OCI-LY1 (cell line): Measurements from ENCODE around the gene CTSC.

Source experiments
- H2AFZ ChIP-seq: fragments of 200-600 bp; sonication (generic), shearing (Covaris generic); 2 replicates; pipeline ENCODE4 v1.6.0; 2014; ENCODE audit warnings: antibody characterized with exemption, mild to moderate bottlenecking, low read length
- H3F3A ChIP-seq: fragments of 200-600 bp; sonication (generic), shearing (Covaris generic); 2 replicates; pipeline ENCODE4 v1.6.0; 2014; ENCODE audit warnings: mild to moderate bottlenecking, antibody characterized with exemption, low read length, moderate library complexity; ENCODE audit not compliant: insufficient read depth
- H3K27ac ChIP-seq: fragments of 200-600 bp; sonication (generic); 2 replicates; pipeline ENCODE4 v1.5.1; 2014; ENCODE audit warnings: low read length, mixed run types, mild to moderate bottlenecking, low read depth; ENCODE audit not compliant: poor library complexity, severe bottlenecking
- H3K27me3 ChIP-seq: fragments of 200-600 bp; sonication (generic); 2 replicates; pipeline ENCODE4 v1.6.0; 2014; ENCODE audit warnings: antibody characterized with exemption, mild to moderate bottlenecking, low read length, moderate library complexity; ENCODE audit not compliant: insufficient read depth
- H3K36me3 ChIP-seq: fragments of 200-600 bp; sonication (generic); 2 replicates; pipeline ENCODE4 v1.6.1; 2014; ENCODE audit warnings: mild to moderate bottlenecking, antibody characterized with exemption, low read length, moderate library complexity, mixed read lengths; ENCODE audit not compliant: insufficient read depth
- H3K4me1 ChIP-seq: fragments of 200-600 bp; sonication (generic); 2 replicates; pipeline ENCODE4 v1.5.1; 2014; ENCODE audit warnings: mild to moderate bottlenecking, low read length, moderate library complexity; ENCODE audit not compliant: insufficient read depth, severe bottlenecking
- H3K4me2 ChIP-seq: fragments of 200-600 bp; sonication (generic), shearing (Covaris generic); 2 replicates; pipeline ENCODE4 v1.6.1; 2014; ENCODE audit warnings: low read length
- H3K4me3 ChIP-seq: fragments of 200-600 bp; sonication (generic); 2 replicates; pipeline ENCODE4 v1.5.1; 2014; ENCODE audit warnings: low read length, low read depth, mild to moderate bottlenecking, mixed read lengths; ENCODE audit not compliant: poor library complexity, severe bottlenecking
- H3K79me2 ChIP-seq: fragments of 200-600 bp; shearing (Covaris generic); 2 replicates; pipeline ENCODE4 v1.6.1; 2016; ENCODE audit warnings: mixed run types, low read length, mixed read lengths; ENCODE audit not compliant: insufficient read depth
- H3K9ac ChIP-seq: fragments of 200-600 bp; sonication (generic), shearing (Covaris generic); 2 replicates; pipeline ENCODE4 v1.6.1; 2014; ENCODE audit warnings: mild to moderate bottlenecking, low read length, mixed read lengths
- H3K9me2 ChIP-seq: fragments of 200-600 bp; sonication (generic), shearing (Covaris generic); 2 replicates; pipeline ENCODE4 v1.6.1; 2014; ENCODE audit warnings: low read depth, mild to moderate bottlenecking, low read length, mixed read lengths
- H3K9me3 ChIP-seq: fragments of 200-600 bp; shearing (Covaris generic); 2 replicates; pipeline ENCODE4 v1.6.1; 2014; ENCODE audit warnings: low read length, mixed read lengths
- H4K20me1 ChIP-seq: fragments of 200-600 bp; sonication (generic), shearing (Covaris generic); 2 replicates; pipeline ENCODE4 v1.6.0; 2016; ENCODE audit warnings: mild to moderate bottlenecking, low read length; ENCODE audit not compliant: insufficient read depth
- EZH2 ChIP-seq: fragments of 200-600 bp; sonication (generic), shearing (Covaris generic); IDR thresholded peaks from 2 replicates; pipeline ENCODE4 v1.8.0; 2017; ENCODE audit warnings: borderline replicate concordance, mixed run types, mild to moderate bottlenecking, antibody characterized with exemption, low read length, moderate library complexity, mixed read lengths
- TF ChIP-seq, protein P1 (sequence below): fragments of 200-600 bp; sonication (generic), shearing (Covaris generic); IDR thresholded peaks from 2 replicates; pipeline ENCODE4 v1.5.1; 2017; ENCODE audit warnings: mild to moderate bottlenecking, antibody characterized with exemption, low read length, moderate library complexity, mixed read lengths

CTSC gene

DNA sequence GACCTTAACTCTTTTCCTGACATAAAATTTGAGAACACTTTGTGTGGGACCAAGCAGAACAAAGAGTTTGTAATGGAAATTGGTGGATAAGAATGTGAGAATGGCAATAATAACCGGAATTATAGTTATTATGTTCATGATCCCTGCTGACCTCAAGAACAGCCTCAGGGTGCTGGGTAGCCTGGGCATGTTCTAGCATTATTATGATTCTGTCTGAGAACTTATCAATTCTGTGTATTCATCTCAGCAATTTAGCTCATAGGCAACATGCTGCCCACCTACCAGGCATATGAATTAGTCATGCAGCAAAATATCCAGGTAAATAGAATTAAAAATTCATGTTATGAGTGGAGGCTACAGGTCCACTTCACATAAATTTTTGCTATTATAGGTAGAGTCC is 61.9 kb downstream of the CTSC start:
- Histone ChIP-seq H3F3A (no peaks in the 10 kb centered on the region), H3K9me3 (no peaks in the 10 kb centered on the region), H3K4me2 (no peak overlapping the region), H3K27me3 (no peaks in the 10 kb centered on the region), H3K9ac (no peak overlapping the region), H2AFZ (no peak overlapping the region), H3K79me2 (no peaks in the 10 kb centered on the region), H3K36me3 (no peaks in the 10 kb centered on the region), H3K4me1 (no peaks in the 10 kb centered on the region), H4K20me1 (no peaks in the 10 kb centered on the region), H3K4me3 (no peak overlapping the region), H3K27ac (no peak overlapping the region), H3K9me2 (no peaks in the 10 kb centered on the region)
- no peak for TF ChIP-seq EZH2
- TF ChIP-seq, protein P1, sequence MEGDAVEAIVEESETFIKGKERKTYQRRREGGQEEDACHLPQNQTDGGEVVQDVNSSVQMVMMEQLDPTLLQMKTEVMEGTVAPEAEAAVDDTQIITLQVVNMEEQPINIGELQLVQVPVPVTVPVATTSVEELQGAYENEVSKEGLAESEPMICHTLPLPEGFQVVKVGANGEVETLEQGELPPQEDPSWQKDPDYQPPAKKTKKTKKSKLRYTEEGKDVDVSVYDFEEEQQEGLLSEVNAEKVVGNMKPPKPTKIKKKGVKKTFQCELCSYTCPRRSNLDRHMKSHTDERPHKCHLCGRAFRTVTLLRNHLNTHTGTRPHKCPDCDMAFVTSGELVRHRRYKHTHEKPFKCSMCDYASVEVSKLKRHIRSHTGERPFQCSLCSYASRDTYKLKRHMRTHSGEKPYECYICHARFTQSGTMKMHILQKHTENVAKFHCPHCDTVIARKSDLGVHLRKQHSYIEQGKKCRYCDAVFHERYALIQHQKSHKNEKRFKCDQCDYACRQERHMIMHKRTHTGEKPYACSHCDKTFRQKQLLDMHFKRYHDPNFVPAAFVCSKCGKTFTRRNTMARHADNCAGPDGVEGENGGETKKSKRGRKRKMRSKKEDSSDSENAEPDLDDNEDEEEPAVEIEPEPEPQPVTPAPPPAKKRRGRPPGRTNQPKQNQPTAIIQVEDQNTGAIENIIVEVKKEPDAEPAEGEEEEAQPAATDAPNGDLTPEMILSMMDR: no peak

DNA sequence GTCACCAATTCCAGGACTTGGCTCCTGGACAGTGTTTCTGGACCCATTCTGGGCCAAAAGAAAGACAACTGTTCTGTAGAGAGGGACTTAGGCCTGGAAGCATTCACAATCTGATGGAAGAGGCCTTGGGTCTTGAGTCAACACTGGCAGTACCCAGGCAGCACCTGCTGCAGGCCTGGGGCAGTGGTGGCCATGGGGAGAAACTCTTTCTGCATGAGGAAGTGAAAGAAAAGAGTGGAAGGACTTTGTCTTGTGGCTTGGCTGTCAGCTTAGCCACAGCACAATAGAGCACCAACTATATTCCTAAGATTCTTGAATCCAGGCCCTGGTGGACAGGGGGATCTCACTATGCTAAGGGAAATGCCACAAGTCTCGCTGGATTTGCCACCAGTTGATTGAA is 70.6 kb downstream of the CTSC start:
- Histone ChIP-seq H3K4me3 (no peak overlapping the region), H3K9ac (no peak overlapping the region), H3K36me3 (no peaks in the 10 kb centered on the region), H2AFZ (no peak overlapping the region), H3K4me1 (no peaks in the 10 kb centered on the region), H3K79me2 (no peaks in the 10 kb centered on the region), H3K27me3 (no peaks in the 10 kb centered on the region), H3K9me2 (no peaks in the 10 kb centered on the region), H4K20me1 (no peaks in the 10 kb centered on the region), H3F3A (no peaks in the 10 kb centered on the region), H3K27ac (no peak overlapping the region), H3K4me2 (no peak overlapping the region), H3K9me3 (no peaks in the 10 kb centered on the region)
- TF ChIP-seq EZH2: no peak
- TF ChIP-seq, protein P1: no peak

DNA sequence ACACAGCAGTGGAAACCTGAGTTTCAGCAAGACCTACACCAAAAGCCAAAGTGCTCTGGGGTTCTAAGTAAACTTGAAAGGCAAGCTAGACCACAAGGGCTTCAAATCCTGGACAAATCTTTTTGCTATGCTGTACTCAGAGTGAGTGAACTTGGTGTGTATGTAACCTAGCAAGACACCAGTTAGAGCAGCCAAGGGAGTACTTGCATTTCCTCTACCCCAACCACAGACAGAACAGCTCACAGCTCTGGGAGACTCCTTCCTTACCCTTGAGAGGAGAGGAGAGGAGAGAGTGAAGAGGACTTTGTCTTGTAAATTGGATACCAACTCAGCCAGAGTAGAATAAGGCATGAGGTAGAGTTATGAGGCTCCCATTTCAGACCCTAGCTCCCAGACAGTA is 71.4 kb downstream of the CTSC start:
- Histone ChIP-seq H3K9me3 (no peaks in the 10 kb centered on the region), H3K27me3 (no peaks in the 10 kb centered on the region), H3K4me2 (no peak overlapping the region), H3K9ac (no peak overlapping the region), H3F3A (no peaks in the 10 kb centered on the region), H4K20me1 (no peaks in the 10 kb centered on the region), H3K79me2 (no peaks in the 10 kb centered on the region), H3K9me2 (no peaks in the 10 kb centered on the region), H3K27ac (no peak overlapping the region), H2AFZ (no peak overlapping the region), H3K4me1 (no peaks in the 10 kb centered on the region), H3K4me3 (no peak overlapping the region), H3K36me3 (no peaks in the 10 kb centered on the region)
- TF ChIP-seq EZH2: no peak
- TF ChIP-seq, protein P1: no peak
